ENCODE results near the gene MTCH1.
"Not testable (repeated sequence)": the region's sequence is repeated elsewhere in the genome, so short reads cannot be mapped to it uniquely, and the experiment has no call there.

Gene MTCH1

GRCh38 chr6:36958775-36959554 is 27.0 kb downstream of the MTCH1 start:
- DNase-seq (ENCODE audit: low read depth in 1 of 2, low spot score in 1 of 2), result no peak
- TF ChIP-seq JUND (IDR thresholded peaks at IDR 0.05; ENCODE audit: low read depth), result no peak
- in situ Hi-C loops (cut with HindIII; ENCODE audit: low pct_unique_long_range_greater_than_20kb, low sequenced_read_pairs), result no loop called here

GRCh38 chr6:36957773-36958271 is 28.2 kb downstream of the MTCH1 start:
- no peak for TF ChIP-seq JUND (IDR thresholded peaks at IDR 0.05; ENCODE audit: low read depth)
- DNase-seq (ENCODE audit: low read depth in 1 of 2, low spot score in 1 of 2), result no peak
- in situ Hi-C loops (cut with HindIII; ENCODE audit: low pct_unique_long_range_greater_than_20kb, low sequenced_read_pairs), result no loop called here

- no peak for TF ChIP-seq JUND (IDR thresholded peaks at IDR 0.05; ENCODE audit: low read depth)
- in situ Hi-C loops (cut with HindIII; ENCODE audit: low pct_unique_long_range_greater_than_20kb, low sequenced_read_pairs), result no loop called here
- no peak for DNase-seq (ENCODE audit: low read depth in 1 of 2, low spot score in 1 of 2)
These were observed 29.6 kb downstream of the MTCH1 start for GRCh38 chr6:36956446-36956820.

GRCh38 chr6:36955671-36956445 is 30.1 kb downstream of the MTCH1 start:
- DNase-seq (ENCODE audit: low read depth in 1 of 2, low spot score in 1 of 2), result no peak
- no peak for TF ChIP-seq JUND (IDR thresholded peaks at IDR 0.05; ENCODE audit: low read depth)
- in situ Hi-C loops (cut with HindIII; ENCODE audit: low pct_unique_long_range_greater_than_20kb, low sequenced_read_pairs), result no loop called here

GRCh38 chr6:36955136-36955535 is 30.9 kb downstream of the MTCH1 start:
- in situ Hi-C loops (cut with HindIII; ENCODE audit: low pct_unique_long_range_greater_than_20kb, low sequenced_read_pairs), result no loop called here
- no peak for TF ChIP-seq JUND (IDR thresholded peaks at IDR 0.05; ENCODE audit: low read depth)
- DNase-seq (ENCODE audit: low read depth in 1 of 2, low spot score in 1 of 2), result no peak

- DNase-seq (ENCODE audit: low read depth in 1 of 2, low spot score in 1 of 2), result no peak
- in situ Hi-C loops (cut with HindIII; ENCODE audit: low pct_unique_long_range_greater_than_20kb, low sequenced_read_pairs), result no loop called here
- no peak for TF ChIP-seq JUND (IDR thresholded peaks at IDR 0.05; ENCODE audit: low read depth)
These were observed 31.6 kb downstream of the MTCH1 start, which contains the start of gene PI16 for GRCh38 chr6:36954262-36954931. Gene PI16, plus strand, starts transcription at chr6:36954738. Its CDS starts 23 bp downstream, at chr6:36954761.

GRCh38 chr6:36953931-36954261 is 32.1 kb downstream of the MTCH1 start:
- no peak for DNase-seq (ENCODE audit: low read depth in 1 of 2, low spot score in 1 of 2)
- in situ Hi-C loops (cut with HindIII; ENCODE audit: low pct_unique_long_range_greater_than_20kb, low sequenced_read_pairs), result no loop called here
- TF ChIP-seq JUND (IDR thresholded peaks at IDR 0.05; ENCODE audit: low read depth), result no peak

GRCh38 chr6:36949636-36950035 is 36.4 kb downstream of the MTCH1 start:
- TF ChIP-seq JUND (IDR thresholded peaks at IDR 0.05; ENCODE audit: low read depth), result no peak
- DNase-seq (ENCODE audit: low read depth in 1 of 2, low spot score in 1 of 2), result no peak
- in situ Hi-C loops (cut with HindIII; ENCODE audit: low pct_unique_long_range_greater_than_20kb, low sequenced_read_pairs), result no loop called here

- in situ Hi-C loops (cut with HindIII; ENCODE audit: low pct_unique_long_range_greater_than_20kb, low sequenced_read_pairs); DNase-seq (ENCODE audit: low read depth in 1 of 2, low spot score in 1 of 2): not testable (repeated sequence)
These were observed 36.9 kb downstream of the MTCH1 start for GRCh38 chr6:36949076-36949475.

- TF ChIP-seq JUND (IDR thresholded peaks at IDR 0.05; ENCODE audit: low read depth), result no peak
- peak in 1 of 2 experiments; percentile 13 for DNase-seq (ENCODE audit: low read depth in 1 of 2, low spot score in 1 of 2)
These were observed 38.2 kb downstream of the MTCH1 start for GRCh38 chr6:36947570-36948351.

GRCh38 chr6:36946526-36946925 is 39.5 kb downstream of the MTCH1 start:
- in situ Hi-C loops (cut with HindIII; ENCODE audit: low pct_unique_long_range_greater_than_20kb, low sequenced_read_pairs), result no loop called here
- DNase-seq (ENCODE audit: low read depth in 1 of 2, low spot score in 1 of 2), result no peak
- TF ChIP-seq JUND (IDR thresholded peaks at IDR 0.05; ENCODE audit: low read depth), result no peak

More at GRCh38 chr6:36947570-36948351, 38.2 kb downstream of the MTCH1 start:
- in situ Hi-C loops (cut with HindIII; ENCODE audit: low pct_unique_long_range_greater_than_20kb, low sequenced_read_pairs), result no loop called here

GRCh38 chr6:36945301-36945700 is 40.7 kb downstream of the MTCH1 start:
- DNase-seq (ENCODE audit: low read depth in 1 of 2, low spot score in 1 of 2), result no peak
- no peak for TF ChIP-seq JUND (IDR thresholded peaks at IDR 0.05; ENCODE audit: low read depth)
- in situ Hi-C loops (cut with HindIII; ENCODE audit: low pct_unique_long_range_greater_than_20kb, low sequenced_read_pairs), result no loop called here
